Activated CD4-positive, alpha-beta T cell treated with anti-CD3 and anti-CD28 coated beads, Interleukin-2, amount 10 ng/mL, durations not matched to agents 7 days and 5 days (primary cell): ENCODE results near the gene CYP46A1. TPM values are rescaled to one million over a fixed set of nuclear protein-coding genes. Genes with fewer than 3 reads are reported as not detected.

Source experiments
- CTCF ChIA-PET: fragments of 350-600 bp; sonication (Branson Sonifier 250); formaldehyde crosslinking; loops from one replicate; lab custom pipeline; 2021; ENCODE audit warnings: antibody characterized with exemption; lab: Charles Lee
- POLR2A ChIA-PET: fragments of 350-600 bp; sonication (Branson Sonifier 250); formaldehyde crosslinking; loops from one replicate; lab custom pipeline; 2021; ENCODE audit warnings: antibody characterized with exemption; lab: Charles Lee
- DNase-seq: peaks from one replicate; pipeline ENCODE4 v3.0.0-alpha.2; 2020
- H3K27ac Mint-ChIP-seq: one replicate; pipeline ENCODE4 v1.8.0; 2021; ENCODE audit warnings: mild to moderate bottlenecking, moderate library complexity, mixed read lengths
- H3K27me3 Mint-ChIP-seq: one replicate; pipeline ENCODE4 v1.8.0; 2021; ENCODE audit warnings: mixed read lengths
- H3K36me3 Mint-ChIP-seq: one replicate; pipeline ENCODE4 v1.8.0; 2021; ENCODE audit warnings: low read depth, mixed read lengths
- H3K4me1 Mint-ChIP-seq: one replicate; pipeline ENCODE4 v1.8.0; 2021; ENCODE audit warnings: mixed read lengths
- H3K4me3 Mint-ChIP-seq: one replicate; pipeline ENCODE4 v1.8.0; 2021; ENCODE audit warnings: mild to moderate bottlenecking, moderate library complexity, mixed read lengths
- H3K9me3 Mint-ChIP-seq: one replicate; pipeline ENCODE4 v1.8.0; 2021; ENCODE audit warnings: mixed read lengths
- total RNA-seq, 2 experiments: library from RNA; stranded (reverse); gene quantifications; one replicate each; pipeline ENCODE4 v1.2.3, GENCODE V29; 2021

Gene CYP46A1
- total RNA-seq, 2 experiments from 2014 or later: 0.12 to 0.20 TPM

GRCh38 chr14:99679543-99679942 is 4.6 kb upstream of the CYP46A1 start:
- CTCF ChIA-PET: no interaction called here
- H3K4me3 Mint-ChIP-seq: no peak overlapping the region
- H3K27ac Mint-ChIP-seq: no peak overlapping the region
- H3K4me1 Mint-ChIP-seq: peaks cover 15% of the 10 kb centered on the region
- POLR2A ChIA-PET: no interaction called here
- no peaks in the 10 kb centered on the region for H3K36me3 Mint-ChIP-seq
- peaks cover 5% of the 10 kb centered on the region for H3K27me3 Mint-ChIP-seq
- H3K9me3 Mint-ChIP-seq: no peaks in the 10 kb centered on the region
- no peak for DNase-seq

- no peaks in the 10 kb centered on the region for H3K9me3 Mint-ChIP-seq
- peaks cover 5% of the 10 kb centered on the region for H3K27me3 Mint-ChIP-seq
- DNase-seq: no peak
- POLR2A ChIA-PET: no interaction called here
- no peak overlapping the region for H3K4me3 Mint-ChIP-seq
- H3K4me1 Mint-ChIP-seq: peaks cover 15% of the 10 kb centered on the region
- CTCF ChIA-PET: no interaction called here
- no peaks in the 10 kb centered on the region for H3K36me3 Mint-ChIP-seq
- no peak overlapping the region for H3K27ac Mint-ChIP-seq
These were observed 4.1 kb upstream of the CYP46A1 start for GRCh38 chr14:99679996-99680395.

GRCh38 chr14:99681101-99681831 is 2.8 kb upstream of the CYP46A1 start:
- peaks cover 15% of the 10 kb centered on the region for H3K4me1 Mint-ChIP-seq
- CTCF ChIA-PET: no interaction called here

GRCh38 chr14:99681832-99682148 is 2.3 kb upstream of the CYP46A1 start:
- Mint-ChIP-seq H3K4me3 (peak overlapping the region; percentile 27), H3K9me3 (no peaks in the 10 kb centered on the region), H3K27ac (no peak overlapping the region), H3K36me3 (no peaks in the 10 kb centered on the region), H3K4me1 (peaks cover 10% of the 10 kb centered on the region), H3K27me3 (peaks cover 15% of the 10 kb centered on the region)
- DNase-seq: no peak
- ChIA-PET POLR2A (no interaction called here), CTCF (no interaction called here)

More at GRCh38 chr14:99681101-99681831, 2.8 kb upstream of the CYP46A1 start:
- H3K4me3 Mint-ChIP-seq: peak overlapping the region; percentile 27
- no peak for DNase-seq
- no peaks in the 10 kb centered on the region for H3K36me3 Mint-ChIP-seq
- POLR2A ChIA-PET: no interaction called here
- H3K27me3 Mint-ChIP-seq: peaks cover 11% of the 10 kb centered on the region
- no peak overlapping the region for H3K27ac Mint-ChIP-seq
- no peaks in the 10 kb centered on the region for H3K9me3 Mint-ChIP-seq

- peak overlapping the region; percentile 94 for H3K27ac Mint-ChIP-seq
- ChIA-PET POLR2A (no interaction called here), CTCF (interaction anchor here (0.6 to 0.9 kb wide), 2 partner anchors 14 to 263 kb away, joined by 4 read pairs; no protein-coding TSS in a partner anchor)
- peak overlapping the region; percentile 86 for H3K4me3 Mint-ChIP-seq
- DNase-seq: peak; percentile 84
- peaks cover 21% of the 10 kb centered on the region for H3K27me3 Mint-ChIP-seq
- no peaks in the 10 kb centered on the region for H3K36me3 Mint-ChIP-seq
- no peaks in the 10 kb centered on the region for H3K9me3 Mint-ChIP-seq
- H3K4me1 Mint-ChIP-seq: peaks cover 10% of the 10 kb centered on the region
These were observed 1.1 kb upstream of the CYP46A1 start for GRCh38 chr14:99682809-99683618.

GRCh38 chr14:99684410-99684934 is 374 bp downstream of the CYP46A1 start:
- Mint-ChIP-seq H3K9me3 (no peaks in the 10 kb centered on the region), H3K4me3 (no peak overlapping the region), H3K27me3 (peaks cover 26% of the 10 kb centered on the region), H3K36me3 (no peaks in the 10 kb centered on the region), H3K4me1 (peaks cover 15% of the 10 kb centered on the region), H3K27ac (no peak overlapping the region)
- CTCF ChIA-PET: interaction anchor here (1.1 kb wide), 1 partner anchor 45 kb away, joined by 3 read pairs; no protein-coding TSS in a partner anchor
- POLR2A ChIA-PET: no interaction called here
- DNase-seq: no peak

GRCh38 chr14:99685151-99685591 is 1.1 kb downstream of the CYP46A1 start:
- Mint-ChIP-seq H3K27ac (no peak overlapping the region), H3K9me3 (no peaks in the 10 kb centered on the region), H3K4me3 (peak overlapping the region; percentile 43), H3K27me3 (peaks cover 30% of the 10 kb centered on the region), H3K4me1 (peaks cover 15% of the 10 kb centered on the region), H3K36me3 (no peaks in the 10 kb centered on the region)
- DNase-seq: no peak
- ChIA-PET POLR2A (no interaction called here), CTCF (no interaction called here)

GRCh38 chr14:99685596-99685995 is 1.5 kb downstream of the CYP46A1 start:
- POLR2A ChIA-PET: no interaction called here
- no peaks in the 10 kb centered on the region for H3K9me3 Mint-ChIP-seq
- peaks cover 15% of the 10 kb centered on the region for H3K4me1 Mint-ChIP-seq
- DNase-seq: no peak
- peak overlapping the region; percentile 43 for H3K4me3 Mint-ChIP-seq
- no peak overlapping the region for H3K27ac Mint-ChIP-seq
- CTCF ChIA-PET: no interaction called here
- H3K27me3 Mint-ChIP-seq: peaks cover 32% of the 10 kb centered on the region
- no peaks in the 10 kb centered on the region for H3K36me3 Mint-ChIP-seq

- no peak for DNase-seq
- H3K4me1 Mint-ChIP-seq: peaks cover 15% of the 10 kb centered on the region
- H3K4me3 Mint-ChIP-seq: no peak overlapping the region
- H3K27ac Mint-ChIP-seq: no peak overlapping the region
- H3K36me3 Mint-ChIP-seq: no peaks in the 10 kb centered on the region
- POLR2A ChIA-PET: no interaction called here
- CTCF ChIA-PET: interaction anchor here (0.6 to 1.9 kb wide), 5 partner anchors 10 to 219 kb away, joined by 3 to 6 read pairs (median 3); no protein-coding TSS in a partner anchor
- H3K9me3 Mint-ChIP-seq: no peaks in the 10 kb centered on the region
- peaks cover 32% of the 10 kb centered on the region for H3K27me3 Mint-ChIP-seq
These were observed 2.6 kb downstream of the CYP46A1 start for GRCh38 chr14:99686557-99687283.

GRCh38 chr14:99687284-99688209 is 3.4 kb downstream of the CYP46A1 start:
- peaks cover 32% of the 10 kb centered on the region for H3K27me3 Mint-ChIP-seq
- no peaks in the 10 kb centered on the region for H3K9me3 Mint-ChIP-seq
- DNase-seq: peak; percentile 24
- H3K4me3 Mint-ChIP-seq: no peak overlapping the region
- CTCF ChIA-PET: interaction anchor here (0.6 to 1.9 kb wide), 6 partner anchors 9 to 220 kb away, joined by 3 to 6 read pairs (median 3); no protein-coding TSS in a partner anchor
- H3K4me1 Mint-ChIP-seq: peaks cover 14% of the 10 kb centered on the region
- no peak overlapping the region for H3K27ac Mint-ChIP-seq
- POLR2A ChIA-PET: no interaction called here
- no peaks in the 10 kb centered on the region for H3K36me3 Mint-ChIP-seq

- Mint-ChIP-seq H3K27me3 (peaks cover 32% of the 10 kb centered on the region), H3K9me3 (no peaks in the 10 kb centered on the region), H3K4me3 (no peak overlapping the region), H3K4me1 (peaks cover 9% of the 10 kb centered on the region), H3K27ac (no peak overlapping the region), H3K36me3 (no peaks in the 10 kb centered on the region)
- CTCF ChIA-PET: interaction anchor here (0.7 to 1.9 kb wide), 4 partner anchors 9 to 32 kb away, joined by 3 to 6 read pairs (median 4); no protein-coding TSS in a partner anchor
- no peak for DNase-seq
- POLR2A ChIA-PET: interaction anchor here (0.7 kb wide), 1 partner anchor 27 kb away, joined by 3 read pairs; no protein-coding TSS in a partner anchor
These were observed 4.1 kb downstream of the CYP46A1 start for GRCh38 chr14:99688210-99688581.
